IMR-90 (cell line): ENCODE data around the gene NLGN1. TPM values are rescaled to one million over a fixed set of nuclear protein-coding genes. Genes with fewer than 3 reads are reported as not detected.

Source experiments
- ATAC-seq: fragments of 200-7000 bp; cut with Tn5 transposase; 2 replicates; pipeline ENCODE4 v1.9.1; 2020; ENCODE audit warnings: low read depth, mild to moderate bottlenecking, moderate library complexity
- BruUV-seq: library from RNA; stranded (reverse); fragments of 400-500 nt; replicated peaks from 2 replicates; lab custom pipeline; 2021; lab: Mats Ljungman, UMichigan
- CTCF ChIA-PET: fragments of 300-600 bp; formaldehyde crosslinking; extraction: SDS; loops from one replicate; lab custom pipeline; 2021; ENCODE audit warnings: antibody characterized with exemption; lab: Yijun Ruan, JAX
- POLR2A ChIA-PET: fragments of 300-600 bp; sonication (Branson Sonifier 250); formaldehyde crosslinking; loops from one replicate; lab custom pipeline; 2022; ENCODE audit warnings: antibody characterized with exemption; ENCODE audit not compliant: unreplicated experiment; lab: Charles Lee
- DNase-seq: peaks from one replicate; pipeline ENCODE4 v3.0.0; 2013
- H2AFZ ChIP-seq: replicated peaks from 2 replicates; pipeline ENCODE3; 2013; ENCODE audit warnings: low read length, mild to moderate bottlenecking; ENCODE audit not compliant: poor library complexity
- H2AK5ac ChIP-seq: 2 replicates; pipeline ENCODE4 v1.6.1; 2013; ENCODE audit warnings: low read depth, low read length, inconsistent platforms
- H2AK9ac ChIP-seq: replicated peaks from 2 replicates; pipeline ENCODE3; 2013; ENCODE audit warnings: mild to moderate bottlenecking, low read depth, low read length, moderate library complexity; ENCODE audit not compliant: poor library complexity
- H2BK120ac ChIP-seq: 2 replicates; pipeline ENCODE4 v1.6.1; 2013; ENCODE audit warnings: low read depth, low read length, inconsistent platforms
- H2BK15ac ChIP-seq: 3 replicates; pipeline ENCODE4 v1.6.1; 2013; ENCODE audit warnings: low read depth, low read length, inconsistent platforms
- H2BK20ac ChIP-seq: 2 replicates; pipeline ENCODE4 v1.6.1; 2013; ENCODE audit warnings: low read depth, mild to moderate bottlenecking, inconsistent platforms, low read length, moderate library complexity
- H2BK5ac ChIP-seq: 2 replicates; pipeline ENCODE4 v1.6.1; 2013; ENCODE audit warnings: mild to moderate bottlenecking, low read depth, low read length, inconsistent platforms; ENCODE audit not compliant: poor library complexity, severe bottlenecking
- H3K14ac ChIP-seq: replicated peaks from 2 replicates; pipeline ENCODE4 v1.6.1; 2013; ENCODE audit warnings: low read depth, low read length, inconsistent platforms
- H3K18ac ChIP-seq: 2 replicates; pipeline ENCODE4 v1.6.1; 2013; ENCODE audit warnings: low read depth, low read length, control low read depth
- H3K23ac ChIP-seq: 2 replicates; pipeline ENCODE4 v1.6.1; 2013; ENCODE audit warnings: low read depth, low read length, inconsistent platforms
- H3K27ac ChIP-seq: 2 replicates; pipeline ENCODE4 v1.5.1; 2013; ENCODE audit warnings: mild to moderate bottlenecking, control low read depth, low read length; ENCODE audit not compliant: insufficient read depth
- H3K27me3 ChIP-seq: 2 replicates; pipeline ENCODE4 v1.6.1; 2013; ENCODE audit warnings: low read length; ENCODE audit not compliant: control insufficient read depth, insufficient read depth
- H3K36me3 ChIP-seq: 2 replicates; pipeline ENCODE4 v1.6.1; 2013; ENCODE audit warnings: low read length, mixed read lengths; ENCODE audit not compliant: control insufficient read depth, insufficient read depth
- H3K4ac ChIP-seq: 2 replicates; pipeline ENCODE4 v1.6.1; 2013; ENCODE audit warnings: low read depth, low read length, inconsistent platforms
- H3K4me1 ChIP-seq: 2 replicates; pipeline ENCODE4 v1.6.1; 2013; ENCODE audit warnings: low read length, mixed read lengths; ENCODE audit not compliant: control insufficient read depth, insufficient read depth
- H3K4me2 ChIP-seq: 2 replicates; pipeline ENCODE4 v1.6.1; 2013; ENCODE audit warnings: low read depth, mild to moderate bottlenecking, control low read depth, low read length, moderate library complexity
- H3K4me3 ChIP-seq: 2 replicates; pipeline ENCODE4 v1.5.1; 2013; ENCODE audit warnings: low read depth, mild to moderate bottlenecking, control low read depth, low read length, moderate library complexity; ENCODE audit not compliant: insufficient read depth
- H3K56ac ChIP-seq: 2 replicates; pipeline ENCODE4 v1.6.1; 2013; ENCODE audit warnings: low read length, inconsistent platforms; ENCODE audit not compliant: insufficient read depth; ENCODE audit errors: extremely low read depth
- H3K79me1 ChIP-seq, 2 experiments: 2 replicates each; pipeline ENCODE4 v1.6.1; 2013; ENCODE audit warnings: low read length in 2 of 2, inconsistent platforms in 1 of 2, low read depth in 1 of 2
- H3K9ac ChIP-seq: 2 replicates; pipeline ENCODE4 v1.6.1; 2013; ENCODE audit warnings: low read depth, low read length, control low read depth
- H3K9me1 ChIP-seq: 2 replicates; pipeline ENCODE4 v1.6.1; 2013; ENCODE audit warnings: low read length, inconsistent platforms; ENCODE audit not compliant: insufficient read depth
- H3K9me3 ChIP-seq: 2 replicates; pipeline ENCODE4 v1.6.1; 2013; ENCODE audit warnings: low read length; ENCODE audit not compliant: control insufficient read depth, insufficient read depth
- H4K20me1 ChIP-seq: 2 replicates; pipeline ENCODE4 v1.6.1; 2013; ENCODE audit warnings: low read length, inconsistent platforms; ENCODE audit not compliant: insufficient read depth
- H4K5ac ChIP-seq: 2 replicates; pipeline ENCODE4 v1.6.1; 2013; ENCODE audit warnings: mild to moderate bottlenecking, low read depth, low read length, control low read depth
- H4K8ac ChIP-seq, 2 experiments: 2 replicates each; pipeline ENCODE4 v1.6.1; 2013; ENCODE audit warnings: low read depth in 2 of 2, low read length in 2 of 2, control low read depth in 1 of 2, inconsistent platforms in 1 of 2
- H4K91ac ChIP-seq: 2 replicates; pipeline ENCODE4 v1.6.1; 2013; ENCODE audit warnings: low read depth, low read length, inconsistent platforms; ENCODE audit not compliant: insufficient read depth
- ELK1 ChIP-seq: fragments of 150-350 bp; IDR thresholded peaks from 2 replicates; pipeline ENCODE4 v1.6.1; 2016; ENCODE audit warnings: low read depth, mild to moderate bottlenecking, low read length, moderate library complexity, borderline replicate concordance
- MAFK ChIP-seq: IDR thresholded peaks from 2 replicates; pipeline ENCODE4 v1.6.1; 2012; ENCODE audit warnings: low read depth, low read length, improper control_type of control experiment
- RAD21 ChIP-seq: IDR thresholded peaks from 2 replicates; pipeline ENCODE4 v1.6.1; 2012; ENCODE audit warnings: low read length, improper control_type of control experiment
- WGBS, 2 experiments: methylation state at CpG; one replicate each; pipeline versions ENCODE4 v1.1.5 to v1.1.7; 2013; ENCODE audit warnings: missing lambda C conversion rate in 2 of 2; ENCODE audit not compliant: insufficient read length in 1 of 2; ENCODE audit errors: extremely low coverage in 2 of 2; 5-methylcytosine and 5-hydroxymethylcytosine counted together
- dilution Hi-C: fragments of 300-500 bp; cut with HindIII; formaldehyde crosslinking; loops from one replicate; pipeline ENCODE4 v1.14.3; 2018; ENCODE audit warnings: low sequenced_read_pairs; ENCODE audit not compliant: unreplicated experiment
- in situ Hi-C: fragments of 300-500 bp; cut with MboI; formaldehyde crosslinking; loops from 3 replicates; pipeline ENCODE4 v1.14.3; 2019; ENCODE audit warnings: low sequenced_read_pairs, inconsistent platforms, mixed read lengths
- intact Hi-C: fragments of 100-400 bp; cut with micrococcal nuclease; formaldehyde crosslinking; loops from 2 replicates; pipeline ENCODE4 v1.10.0; 2022
- polyA plus RNA-seq, 3 experiments: library from polyadenylated mRNA; depleted of rRNA; stranded (reverse); fragments of >200 nt; gene quantifications; 2 replicates each; pipeline ENCODE4 v1.2.3, GENCODE V29; 2012; ENCODE audit warnings: low replicate concordance in 1 of 3
- total RNA-seq: library from RNA; depleted of rRNA; stranded (reverse); fragments of >200 nt; gene quantifications from 2 replicates; pipeline ENCODE4 v1.2.3, GENCODE V29; 2012

NLGN1 gene
- total and polyA plus RNA-seq, 2 of the 4 experiments (the other 2 are of a cell fraction), result 1.8 to 12.5 TPM

- Histone ChIP-seq H3K79me1 (no peaks in the 10 kb centered on the region), H2BK20ac (no peak overlapping the region), H2BK5ac (no peak overlapping the region), H3K27ac (no peak overlapping the region), H3K4me2 (no peak overlapping the region), H3K18ac (no peak overlapping the region), H4K5ac (no peak overlapping the region), H2AK5ac (no peak overlapping the region), H4K20me1 (no peaks in the 10 kb centered on the region), H3K4me1 (peaks cover 4% of the 10 kb centered on the region; the same call in 1 of the 2 replicates), H3K4ac (no peak overlapping the region), H3K56ac (no peak overlapping the region), H4K91ac (no peak overlapping the region), H2BK120ac (no peak overlapping the region), H3K9me1 (no peaks in the 10 kb centered on the region), H3K9ac (no peak overlapping the region), H2AFZ (no peak overlapping the region), H4K8ac (no peak overlapping the region), H2AK9ac (no peak overlapping the region), H3K36me3 (no peaks in the 10 kb centered on the region), H3K27me3 (no peaks in the 10 kb centered on the region), H3K9me3 (no peaks in the 10 kb centered on the region), H3K23ac (no peak overlapping the region), H2BK15ac (no peak overlapping the region), H3K14ac (no peak overlapping the region), H3K4me3 (no peak overlapping the region)
- TF ChIP-seq MAFK (peak; percentile 56), ELK1 (no peak), RAD21 (no peak)
- intact Hi-C loops, result no loop called here
- no TSS peak for BruUV-seq
- CTCF ChIA-PET, result no interaction called here
- no CpG with 5 or more reads among the region's 1 CpG for WGBS, 2 experiments
- dilution Hi-C loops, result no loop called here
- in situ Hi-C loops, result no loop called here
- ATAC-seq (no peak), DNase-seq (no peak)
- POLR2A ChIA-PET, result no interaction called here
These were observed 603.1 kb downstream of the NLGN1 start for GRCh38 chr3:174000675-174001074.
